ENCODE data around the gene PRKACA.

Gene PRKACA

GRCh38 chr19:14156971-14157717, 39.6 kb upstream of the PRKACA start:
- Histone ChIP-seq H3K4me3 (ENCODE audit: low read length) (no peak overlapping the region), H3K27me3 (replicated peaks; ENCODE audit: control insufficient read depth, insufficient read depth, low read length) (no peaks in the 10 kb centered on the region), H3K4me1 (ENCODE audit: control insufficient read depth, insufficient read depth, low read length) (peaks cover 4% of the 10 kb centered on the region), H3K9me3 (ENCODE audit: control insufficient read depth, low read length) (no peaks in the 10 kb centered on the region), H3K9ac (ENCODE audit: low read length) (no peak overlapping the region), H3K36me3 (ENCODE audit: control insufficient read depth, insufficient read depth, low read length, severe bottlenecking) (peaks cover 30% of the 10 kb centered on the region)
- DNase-seq (ENCODE audit: low read depth), result no peak

- H3K27me3 ChIP-seq (replicated peaks; ENCODE audit: control insufficient read depth, insufficient read depth, low read length), result no peaks in the 10 kb centered on the region
- H3K4me3 ChIP-seq (ENCODE audit: low read length), result no peak overlapping the region
- no peaks in the 10 kb centered on the region for H3K9me3 ChIP-seq (ENCODE audit: control insufficient read depth, low read length)
- H3K36me3 ChIP-seq (ENCODE audit: control insufficient read depth, insufficient read depth, low read length, severe bottlenecking), result peaks cover 32% of the 10 kb centered on the region
- H3K9ac ChIP-seq (ENCODE audit: low read length), result no peak overlapping the region
- no peak for DNase-seq (ENCODE audit: low read depth)
- peaks cover 4% of the 10 kb centered on the region for H3K4me1 ChIP-seq (ENCODE audit: control insufficient read depth, insufficient read depth, low read length)
Observed at GRCh38 chr19:14156122-14156521, 38.6 kb upstream of the PRKACA start.

- Histone ChIP-seq H3K4me1 (ENCODE audit: control insufficient read depth, insufficient read depth, low read length) (peaks cover 4% of the 10 kb centered on the region), H3K27me3 (replicated peaks; ENCODE audit: control insufficient read depth, insufficient read depth, low read length) (no peaks in the 10 kb centered on the region), H3K9ac (ENCODE audit: low read length) (no peak overlapping the region), H3K4me3 (ENCODE audit: low read length) (no peak overlapping the region), H3K36me3 (ENCODE audit: control insufficient read depth, insufficient read depth, low read length, severe bottlenecking) (peaks cover 32% of the 10 kb centered on the region), H3K9me3 (ENCODE audit: control insufficient read depth, low read length) (no peaks in the 10 kb centered on the region)
- no peak for DNase-seq (ENCODE audit: low read depth)
Observed at GRCh38 chr19:14155371-14155770, 37.8 kb upstream of the PRKACA start.

- H3K27me3 ChIP-seq (replicated peaks; ENCODE audit: control insufficient read depth, insufficient read depth, low read length), result no peaks in the 10 kb centered on the region
- peaks cover 22% of the 10 kb centered on the region for H3K4me1 ChIP-seq (ENCODE audit: control insufficient read depth, insufficient read depth, low read length)
- no peak overlapping the region for H3K4me3 ChIP-seq (ENCODE audit: low read length)
Observed at GRCh38 chr19:14152713-14153112, 35.2 kb upstream of the PRKACA start.

DNA sequence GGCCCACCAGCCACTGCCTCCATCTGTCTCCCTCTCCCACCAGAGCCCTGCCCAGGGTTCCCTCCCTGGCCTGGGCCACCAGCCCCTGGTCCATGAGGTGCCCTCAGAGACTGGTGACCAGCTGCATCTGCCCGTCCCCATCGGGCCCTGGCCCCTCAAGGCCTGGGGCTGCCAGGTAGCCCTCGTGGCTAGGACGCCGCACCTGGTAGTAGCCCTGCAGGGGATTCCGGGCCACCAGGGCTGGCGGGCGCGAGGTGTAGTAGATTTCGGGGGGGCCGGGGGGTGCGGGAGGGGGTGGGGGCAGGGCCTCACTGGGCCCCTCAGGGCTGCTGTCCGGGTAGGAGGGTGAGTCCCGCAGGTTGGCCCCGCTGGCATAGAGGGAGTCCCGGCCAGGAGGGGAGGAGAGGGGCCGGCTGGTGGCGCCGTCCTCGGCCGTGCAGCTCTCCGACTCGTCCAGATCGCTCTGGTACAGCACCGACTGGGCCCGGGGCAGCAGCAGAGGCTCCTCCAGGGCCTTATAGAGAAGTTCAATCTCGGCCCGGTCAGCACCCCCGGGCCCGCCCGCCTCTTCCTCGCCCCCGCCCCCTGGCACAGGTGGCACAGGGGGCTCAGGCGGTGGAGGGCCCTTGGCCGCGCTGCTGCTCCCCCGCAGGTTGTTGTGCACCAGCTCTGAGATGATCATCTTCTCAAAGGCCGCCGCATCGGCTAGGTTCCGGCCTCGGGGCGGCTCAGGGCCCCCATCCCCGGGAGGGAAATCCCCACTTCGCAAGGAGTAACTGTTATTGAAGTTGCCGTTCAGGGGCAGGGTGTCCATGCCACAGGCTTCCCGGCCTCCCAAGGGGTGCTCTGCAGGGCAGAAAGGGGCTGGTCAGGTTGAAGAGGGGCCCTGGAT, 33.5 kb upstream of the PRKACA start:
- no peak for DNase-seq (ENCODE audit: low read depth)
- Histone ChIP-seq H3K9ac (ENCODE audit: low read length) (no peak overlapping the region), H3K4me3 (ENCODE audit: low read length) (no peak overlapping the region), H3K27me3 (replicated peaks; ENCODE audit: control insufficient read depth, insufficient read depth, low read length) (no peaks in the 10 kb centered on the region), H3K4me1 (ENCODE audit: control insufficient read depth, insufficient read depth, low read length) (peaks cover 32% of the 10 kb centered on the region), H3K9me3 (ENCODE audit: control insufficient read depth, low read length) (no peaks in the 10 kb centered on the region), H3K36me3 (ENCODE audit: control insufficient read depth, insufficient read depth, low read length, severe bottlenecking) (peaks cover 14% of the 10 kb centered on the region)

More at GRCh38 chr19:14152713-14153112, 35.2 kb upstream of the PRKACA start:
- H3K9me3 ChIP-seq (ENCODE audit: control insufficient read depth, low read length), result no peaks in the 10 kb centered on the region
- H3K36me3 ChIP-seq (ENCODE audit: control insufficient read depth, insufficient read depth, low read length, severe bottlenecking), result peaks cover 24% of the 10 kb centered on the region
- no peak overlapping the region for H3K9ac ChIP-seq (ENCODE audit: low read length)
- no peak for DNase-seq (ENCODE audit: low read depth)

- H3K27me3 ChIP-seq (replicated peaks; ENCODE audit: control insufficient read depth, insufficient read depth, low read length), result no peaks in the 10 kb centered on the region
- H3K4me1 ChIP-seq (ENCODE audit: control insufficient read depth, insufficient read depth, low read length), result peaks cover 32% of the 10 kb centered on the region
- H3K9me3 ChIP-seq (ENCODE audit: control insufficient read depth, low read length), result no peaks in the 10 kb centered on the region
- no peak for DNase-seq (ENCODE audit: low read depth)
- H3K9ac ChIP-seq (ENCODE audit: low read length), result peak overlapping the region; percentile 53
- peak overlapping the region; percentile 25 for H3K4me3 ChIP-seq (ENCODE audit: low read length)
- peaks cover 11% of the 10 kb centered on the region for H3K36me3 ChIP-seq (ENCODE audit: control insufficient read depth, insufficient read depth, low read length, severe bottlenecking)
Observed at GRCh38 chr19:14150041-14150769, 32.6 kb upstream of the PRKACA start.

DNA sequence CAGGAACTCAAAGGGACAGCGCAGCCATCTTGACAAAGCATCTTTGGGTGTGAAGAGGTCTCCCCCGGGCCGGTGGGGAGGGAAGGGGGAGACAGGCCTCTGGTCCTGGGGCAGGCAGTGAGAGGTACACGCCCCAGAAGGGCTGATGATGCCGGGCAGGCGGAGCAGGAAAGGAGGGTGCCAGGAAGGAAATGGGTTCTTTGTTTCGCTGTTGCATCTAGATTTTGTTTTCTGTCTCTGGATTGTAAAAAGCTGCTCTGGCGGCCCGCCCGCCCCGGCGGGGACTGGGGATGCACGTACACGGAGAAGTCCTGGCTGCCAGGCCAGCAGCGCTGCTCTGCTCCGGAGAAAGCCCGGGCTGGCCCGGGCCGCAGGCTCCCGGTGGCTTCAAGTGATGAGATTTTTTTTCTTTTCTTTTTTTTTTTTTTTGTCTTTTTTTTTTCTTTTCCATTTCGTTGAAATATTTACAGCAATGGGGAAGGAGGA, 32.0 kb upstream of the PRKACA start:
- no peaks in the 10 kb centered on the region for H3K9me3 ChIP-seq (ENCODE audit: control insufficient read depth, low read length)
- peak overlapping the region; percentile 25 for H3K4me3 ChIP-seq (ENCODE audit: low read length)
- peak overlapping the region; percentile 53 for H3K9ac ChIP-seq (ENCODE audit: low read length)
- peaks cover 32% of the 10 kb centered on the region for H3K4me1 ChIP-seq (ENCODE audit: control insufficient read depth, insufficient read depth, low read length)
- no peaks in the 10 kb centered on the region for H3K27me3 ChIP-seq (replicated peaks; ENCODE audit: control insufficient read depth, insufficient read depth, low read length)
- no peak for DNase-seq (ENCODE audit: low read depth)
- peaks cover 8% of the 10 kb centered on the region for H3K36me3 ChIP-seq (ENCODE audit: control insufficient read depth, insufficient read depth, low read length, severe bottlenecking)

- Histone ChIP-seq H3K36me3 (ENCODE audit: control insufficient read depth, insufficient read depth, low read length, severe bottlenecking) (peaks cover 8% of the 10 kb centered on the region), H3K27me3 (replicated peaks; ENCODE audit: control insufficient read depth, insufficient read depth, low read length) (no peaks in the 10 kb centered on the region), H3K9ac (ENCODE audit: low read length) (peak overlapping the region; percentile 70), H3K9me3 (ENCODE audit: control insufficient read depth, low read length) (no peaks in the 10 kb centered on the region), H3K4me3 (ENCODE audit: low read length) (peak overlapping the region; percentile 25), H3K4me1 (ENCODE audit: control insufficient read depth, insufficient read depth, low read length) (peaks cover 28% of the 10 kb centered on the region)
- no peak for DNase-seq (ENCODE audit: low read depth)
Observed at GRCh38 chr19:14148751-14149410, 31.3 kb upstream of the PRKACA start.

GRCh38 chr19:14147797-14148605, 30.4 kb upstream of the PRKACA start:
- Histone ChIP-seq H3K9me3 (ENCODE audit: control insufficient read depth, low read length) (no peaks in the 10 kb centered on the region), H3K27me3 (replicated peaks; ENCODE audit: control insufficient read depth, insufficient read depth, low read length) (no peaks in the 10 kb centered on the region), H3K9ac (ENCODE audit: low read length) (peak overlapping the region; percentile 70), H3K4me1 (ENCODE audit: control insufficient read depth, insufficient read depth, low read length) (peaks cover 28% of the 10 kb centered on the region), H3K4me3 (ENCODE audit: low read length) (no peak overlapping the region), H3K36me3 (ENCODE audit: control insufficient read depth, insufficient read depth, low read length, severe bottlenecking) (peaks cover 8% of the 10 kb centered on the region)
- DNase-seq (ENCODE audit: low read depth), result peak; percentile 79

GRCh38 chr19:14146789-14147216, 29.2 kb upstream of the PRKACA start:
- peak overlapping the region; percentile 46 for H3K9ac ChIP-seq (ENCODE audit: low read length)
- H3K27me3 ChIP-seq (replicated peaks; ENCODE audit: control insufficient read depth, insufficient read depth, low read length), result no peaks in the 10 kb centered on the region
- no peaks in the 10 kb centered on the region for H3K9me3 ChIP-seq (ENCODE audit: control insufficient read depth, low read length)
- H3K36me3 ChIP-seq (ENCODE audit: control insufficient read depth, insufficient read depth, low read length, severe bottlenecking), result no peaks in the 10 kb centered on the region
- H3K4me3 ChIP-seq (ENCODE audit: low read length), result no peak overlapping the region
- H3K4me1 ChIP-seq (ENCODE audit: control insufficient read depth, insufficient read depth, low read length), result peaks cover 28% of the 10 kb centered on the region
- peak; percentile 86 for DNase-seq (ENCODE audit: low read depth)

All from adipocyte (in vitro differentiated cells).